ENCODE data around the gene CNTRL.

Gene CNTRL

GRCh38 chr9:121201738-121202533 is 127.2 kb downstream of the CNTRL start, which contains the start of gene RAB14:
Gene RAB14 (minus strand): TSS chr9:121201869. CDS start chr9:121193412, 8,457 bp downstream.
- peak; percentile 100 for DNase-seq (ENCODE audit: low read depth)

GRCh38 chr9:121204121-121204520 is 129.4 kb downstream of the CNTRL start:
- DNase-seq (ENCODE audit: low read depth) = no peak

- no peak for DNase-seq (ENCODE audit: low read depth)
Observed at GRCh38 chr9:121204611-121205010, 129.9 kb downstream of the CNTRL start.

GRCh38 chr9:121206516-121207370 is 132.0 kb downstream of the CNTRL start:
- no peak for DNase-seq (ENCODE audit: low read depth)

- DNase-seq (ENCODE audit: low read depth) = no peak
Observed at GRCh38 chr9:121207371-121207940, 132.7 kb downstream of the CNTRL start.

GRCh38 chr9:121210536-121210935 is 135.8 kb downstream of the CNTRL start:
- no peak for DNase-seq (ENCODE audit: low read depth)

GRCh38 chr9:121213136-121213806 is 138.5 kb downstream of the CNTRL start:
- DNase-seq (ENCODE audit: low read depth) = peak; percentile 49

- DNase-seq (ENCODE audit: low read depth) = no peak
Observed at GRCh38 chr9:121214005-121214404, 139.2 kb downstream of the CNTRL start.

GRCh38 chr9:121216271-121216805 is 141.6 kb downstream of the CNTRL start:
- DNase-seq (ENCODE audit: low read depth) = no peak

GRCh38 chr9:121217609-121218292 is 143.0 kb downstream of the CNTRL start:
- DNase-seq (ENCODE audit: low read depth) = no peak

- DNase-seq (ENCODE audit: low read depth) = no peak
Observed at GRCh38 chr9:121218357-121219027, 143.7 kb downstream of the CNTRL start.

- DNase-seq (ENCODE audit: low read depth) = no peak
Observed at GRCh38 chr9:121219530-121219929, 144.8 kb downstream of the CNTRL start.

GRCh38 chr9:121220996-121221663 is 146.4 kb downstream of the CNTRL start:
- no peak for DNase-seq (ENCODE audit: low read depth)

GRCh38 chr9:121221664-121222055 is 146.9 kb downstream of the CNTRL start:
- no peak for DNase-seq (ENCODE audit: low read depth)

GRCh38 chr9:121222524-121223171 is 147.9 kb downstream of the CNTRL start:
- DNase-seq (ENCODE audit: low read depth) = no peak

- DNase-seq (ENCODE audit: low read depth) = no peak
Observed at GRCh38 chr9:121225240-121225639, 150.5 kb downstream of the CNTRL start.

- DNase-seq (ENCODE audit: low read depth) = no peak
Observed at GRCh38 chr9:121226175-121226574, 151.4 kb downstream of the CNTRL start.

Measured in activated T-helper 9 cell treated with anti-CD3 and anti-CD28 coated beads, Interleukin-2, amount 50 U/mL, for 16 hours (primary cell).